Measurements from ENCODE around the gene C1orf141. TPM values are rescaled to one million over a fixed set of nuclear protein-coding genes. Genes with fewer than 3 reads are reported as not detected.

Gene C1orf141
- total RNA-seq, 1 donor from 2014 or later, result not detected

Other genes with a start within 250 kb of the C1orf141 start
- 0.56 TPM for gene DNAI4, start 210.1 kb downstream of the C1orf141 start, total RNA-seq
- gene MIER1, start 210.0 kb downstream of the C1orf141 start, total RNA-seq, result 17.1 TPM
- 9.0 TPM for gene SLC35D1, start 80.8 kb downstream of the C1orf141 start, total RNA-seq
- gene IL23R, start 31.5 kb upstream of the C1orf141 start, total RNA-seq, result 0.12 TPM
- 1.3 TPM for gene IL12RB2, start 172.9 kb upstream of the C1orf141 start, total RNA-seq